IPS-18a (cell line): ENCODE data around the gene GORASP2.

Experiments used
- H3K27ac ChIP-seq: one replicate; pipeline ENCODE4 v1.5.1; 2013; ENCODE audit warnings: low read length
- H3K27me3 ChIP-seq: one replicate; pipeline ENCODE4 v1.6.1; 2013; ENCODE audit warnings: mild to moderate bottlenecking, low read length; ENCODE audit not compliant: control insufficient read depth, insufficient read depth
- H3K36me3 ChIP-seq: one replicate; pipeline ENCODE4 v1.6.1; 2013; ENCODE audit warnings: low read depth, low read length; ENCODE audit not compliant: control insufficient read depth
- H3K4me1 ChIP-seq: one replicate; pipeline ENCODE4 v1.6.1; 2013; ENCODE audit warnings: low read depth, low read length; ENCODE audit not compliant: control insufficient read depth
- H3K4me3 ChIP-seq: one replicate; pipeline ENCODE4 v1.5.1; 2013; ENCODE audit warnings: low read length
- H3K9ac ChIP-seq: one replicate; pipeline ENCODE4 v1.6.1; 2013; ENCODE audit warnings: mild to moderate bottlenecking, low read length, moderate library complexity
- H3K9me3 ChIP-seq: one replicate; pipeline ENCODE4 v1.6.1; 2013; ENCODE audit warnings: low read depth, low read length; ENCODE audit not compliant: control insufficient read depth

The GORASP2 gene

GRCh38 chr2:170969030-170969429 is 40.0 kb downstream of the GORASP2 start:
- Histone ChIP-seq H3K27me3 (no peaks in the 10 kb centered on the region), H3K36me3 (peaks cover 31% of the 10 kb centered on the region), H3K4me1 (peaks cover 7% of the 10 kb centered on the region), H3K9ac (no peak overlapping the region), H3K27ac (no peak overlapping the region), H3K9me3 (no peaks in the 10 kb centered on the region), H3K4me3 (no peak overlapping the region)

- H3K9me3 ChIP-seq = no peaks in the 10 kb centered on the region
- H3K4me3 ChIP-seq = no peak overlapping the region
- no peaks in the 10 kb centered on the region for H3K27me3 ChIP-seq
- H3K27ac ChIP-seq = no peak overlapping the region
- peaks cover 7% of the 10 kb centered on the region for H3K4me1 ChIP-seq
- H3K9ac ChIP-seq = no peak overlapping the region
- H3K36me3 ChIP-seq = peaks cover 25% of the 10 kb centered on the region
Observed at GRCh38 chr2:170969872-170970496, 40.9 kb downstream of the GORASP2 start.

- Histone ChIP-seq H3K4me3 (no peak overlapping the region), H3K9me3 (no peaks in the 10 kb centered on the region), H3K36me3 (peaks cover 14% of the 10 kb centered on the region), H3K4me1 (peaks cover 7% of the 10 kb centered on the region), H3K27ac (no peak overlapping the region), H3K27me3 (no peaks in the 10 kb centered on the region), H3K9ac (no peak overlapping the region)
Observed at GRCh38 chr2:170971071-170971470, 42.0 kb downstream of the GORASP2 start.

- H3K27ac ChIP-seq = no peak overlapping the region
- peaks cover 7% of the 10 kb centered on the region for H3K4me1 ChIP-seq
- H3K27me3 ChIP-seq = no peaks in the 10 kb centered on the region
- H3K9ac ChIP-seq = peak overlapping the region; percentile 60
- no peaks in the 10 kb centered on the region for H3K9me3 ChIP-seq
- H3K4me3 ChIP-seq = peak overlapping the region; percentile 54
- H3K36me3 ChIP-seq = no peaks in the 10 kb centered on the region
Observed at GRCh38 chr2:170972296-170973224, 43.5 kb downstream of the GORASP2 start.

GRCh38 chr2:170973225-170973491 is 44.1 kb downstream of the GORASP2 start:
- H3K4me1 ChIP-seq = peaks cover 7% of the 10 kb centered on the region
- no peaks in the 10 kb centered on the region for H3K9me3 ChIP-seq
- H3K9ac ChIP-seq = peak overlapping the region; percentile 60
- H3K36me3 ChIP-seq = no peaks in the 10 kb centered on the region
- H3K27me3 ChIP-seq = no peaks in the 10 kb centered on the region
- no peak overlapping the region for H3K27ac ChIP-seq
- peak overlapping the region; percentile 54 for H3K4me3 ChIP-seq

GRCh38 chr2:170973492-170974303 is 44.6 kb downstream of the GORASP2 start:
- H3K36me3 ChIP-seq = no peaks in the 10 kb centered on the region
- no peaks in the 10 kb centered on the region for H3K27me3 ChIP-seq
- peak overlapping the region; percentile 54 for H3K4me3 ChIP-seq
- H3K4me1 ChIP-seq = peaks cover 7% of the 10 kb centered on the region
- no peaks in the 10 kb centered on the region for H3K9me3 ChIP-seq
- H3K9ac ChIP-seq = peak overlapping the region; percentile 60
- H3K27ac ChIP-seq = no peak overlapping the region

- peaks cover 7% of the 10 kb centered on the region for H3K4me1 ChIP-seq
- no peak overlapping the region for H3K27ac ChIP-seq
- no peaks in the 10 kb centered on the region for H3K9me3 ChIP-seq
- H3K27me3 ChIP-seq = no peaks in the 10 kb centered on the region
- no peaks in the 10 kb centered on the region for H3K36me3 ChIP-seq
- H3K4me3 ChIP-seq = peak overlapping the region; percentile 54
- no peak overlapping the region for H3K9ac ChIP-seq
Observed at GRCh38 chr2:170974304-170974993, 45.4 kb downstream of the GORASP2 start.

- Histone ChIP-seq H3K9me3 (no peaks in the 10 kb centered on the region), H3K4me1 (peaks cover 7% of the 10 kb centered on the region), H3K4me3 (no peak overlapping the region), H3K36me3 (no peaks in the 10 kb centered on the region), H3K9ac (no peak overlapping the region), H3K27ac (no peak overlapping the region), H3K27me3 (no peaks in the 10 kb centered on the region)
Observed at GRCh38 chr2:170975127-170975942, 46.3 kb downstream of the GORASP2 start.

GRCh38 chr2:170975943-170976270 is 46.9 kb downstream of the GORASP2 start:
- no peak overlapping the region for H3K4me3 ChIP-seq
- no peaks in the 10 kb centered on the region for H3K27me3 ChIP-seq
- no peak overlapping the region for H3K9ac ChIP-seq
- no peak overlapping the region for H3K27ac ChIP-seq
- H3K4me1 ChIP-seq = peaks cover 7% of the 10 kb centered on the region
- H3K36me3 ChIP-seq = no peaks in the 10 kb centered on the region
- no peaks in the 10 kb centered on the region for H3K9me3 ChIP-seq

GRCh38 chr2:170984079-170984478 is 55.0 kb downstream of the GORASP2 start:
- no peak overlapping the region for H3K4me3 ChIP-seq
- H3K27ac ChIP-seq = no peak overlapping the region
- peaks cover 12% of the 10 kb centered on the region for H3K4me1 ChIP-seq
- H3K9ac ChIP-seq = no peak overlapping the region
- H3K36me3 ChIP-seq = no peaks in the 10 kb centered on the region
- H3K27me3 ChIP-seq = no peaks in the 10 kb centered on the region
- no peaks in the 10 kb centered on the region for H3K9me3 ChIP-seq
